A204.1 (cell line): ENCODE results near the gene LAPTM5.

Experiments
- FAIRE-seq: peaks from 2 replicates; lab custom pipeline; 2012; peaks lifted over from hg19 to GRCh38; lab: Jason Lieb, UNC

The LAPTM5 gene

GRCh38 chr1:30741239-30741894 lies 16.2 kb downstream of the LAPTM5 start:
- FAIRE-seq, result no peak

DNA sequence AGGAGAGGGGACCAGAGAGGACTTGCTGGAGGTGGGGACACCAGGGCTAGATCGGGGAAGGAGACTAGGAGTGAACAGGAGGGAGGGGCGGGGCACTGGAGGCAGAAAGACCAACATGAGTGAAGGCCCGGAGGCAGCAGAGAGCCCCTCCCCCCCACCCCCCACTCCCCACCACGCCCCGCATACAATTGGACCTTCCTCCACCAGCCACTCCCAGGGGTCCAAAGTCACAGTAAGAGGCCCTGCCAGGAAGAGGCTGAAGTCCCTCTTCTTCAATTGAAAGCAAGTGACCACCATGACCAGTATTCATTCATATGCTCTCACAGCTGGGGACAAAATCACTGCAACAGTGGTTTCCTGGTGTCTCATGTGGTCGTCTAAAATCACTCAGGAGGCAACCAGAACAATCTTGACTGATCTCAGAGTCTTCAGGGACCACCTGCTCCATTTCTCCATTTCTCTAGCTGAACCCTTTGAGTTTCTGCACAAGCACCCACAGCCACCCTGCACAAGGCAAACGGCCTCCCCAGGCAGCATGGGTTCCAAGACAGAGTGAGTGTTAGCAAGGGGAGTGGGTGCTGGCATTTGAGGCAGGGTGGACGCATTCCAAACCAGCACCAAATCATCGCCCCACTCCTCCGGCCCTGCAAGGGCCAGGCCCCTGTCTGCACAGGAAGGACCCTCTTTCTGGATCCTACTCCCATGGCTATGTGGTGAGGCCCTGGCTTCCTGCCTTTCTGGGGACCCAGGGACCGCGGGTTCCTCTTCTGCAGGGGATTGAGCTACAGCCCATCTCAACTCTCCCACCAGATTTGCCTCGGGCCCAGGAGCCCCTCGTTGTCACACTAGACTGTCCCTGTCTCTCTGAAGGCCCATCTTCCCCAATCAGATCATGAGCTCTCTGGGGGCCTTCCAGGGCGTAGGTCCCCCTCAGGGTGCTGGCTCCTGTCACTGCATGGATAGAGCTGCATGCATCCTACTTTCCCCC lies 17.0 kb downstream of the LAPTM5 start:
- no peak for FAIRE-seq

- no peak for FAIRE-seq
Measured at GRCh38 chr1:30739601-30740000, 18.0 kb downstream of the LAPTM5 start.

GRCh38 chr1:30738715-30739559 lies 18.6 kb downstream of the LAPTM5 start:
- no peak for FAIRE-seq

- no peak for FAIRE-seq
Measured at GRCh38 chr1:30738040-30738714, 19.4 kb downstream of the LAPTM5 start.

- no peak for FAIRE-seq
Measured at GRCh38 chr1:30737357-30738039, 20.1 kb downstream of the LAPTM5 start.

GRCh38 chr1:30735668-30736498 lies 21.7 kb downstream of the LAPTM5 start:
- no peak for FAIRE-seq

DNA sequence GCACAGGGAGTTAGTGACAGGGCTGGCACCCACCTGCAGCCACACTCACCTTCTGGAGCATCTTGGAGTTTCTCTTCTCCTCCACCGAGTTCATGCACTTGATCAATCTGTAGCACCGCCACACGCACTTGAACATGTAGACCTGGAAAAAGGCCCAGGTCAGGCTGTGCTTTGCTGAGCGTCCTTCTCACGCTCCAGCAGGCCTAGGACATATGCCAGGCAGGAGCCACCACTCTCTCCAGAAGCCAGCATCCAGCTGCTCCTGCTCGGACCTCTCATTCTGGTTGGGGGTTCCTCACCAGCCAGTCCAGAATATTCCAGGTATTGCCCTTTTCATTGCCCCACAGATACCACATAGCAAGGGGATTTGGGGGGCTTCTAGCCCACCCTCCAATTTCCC lies 22.4 kb downstream of the LAPTM5 start:
- FAIRE-seq, result no peak

DNA sequence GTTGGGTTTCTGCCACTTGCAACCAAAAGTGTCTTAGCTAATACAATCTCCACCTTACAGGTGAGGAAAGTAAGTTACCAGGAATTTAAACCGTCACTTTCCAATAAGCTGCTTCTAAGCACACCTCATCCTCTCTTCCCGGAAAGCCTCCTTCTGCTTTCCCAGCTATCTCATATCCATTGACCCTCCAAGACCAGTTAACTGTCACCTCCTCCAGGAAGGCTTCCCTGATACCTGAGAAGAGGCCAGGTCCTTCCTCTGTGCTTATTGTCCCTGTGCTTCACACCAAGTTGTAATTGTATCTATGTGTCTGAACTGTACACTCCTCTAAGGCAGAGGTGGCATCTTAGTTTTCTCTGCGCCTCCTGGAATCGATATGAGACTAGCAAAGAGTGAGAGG lies 23.0 kb downstream of the LAPTM5 start:
- FAIRE-seq, result no peak

DNA sequence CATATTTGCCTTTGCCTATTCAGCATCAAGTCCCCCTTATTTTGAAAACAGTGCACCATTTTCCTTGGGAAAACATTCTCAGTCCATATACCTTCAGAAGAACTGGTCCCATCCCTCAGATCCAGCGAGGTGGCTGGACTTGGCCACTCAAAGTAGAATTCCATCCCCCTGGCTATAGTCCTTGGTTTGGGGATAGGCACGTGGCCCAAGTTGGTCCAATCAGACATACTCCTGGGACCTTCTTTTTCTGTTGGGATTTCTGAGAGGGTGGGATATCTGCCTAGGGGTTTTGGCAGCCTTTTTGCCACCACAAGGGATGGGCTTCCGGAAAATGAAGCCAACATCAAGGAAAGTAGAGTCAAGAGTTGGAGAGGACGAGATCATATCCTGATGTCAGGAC lies 23.5 kb downstream of the LAPTM5 start:
- FAIRE-seq, result no peak

- no peak for FAIRE-seq
Measured at GRCh38 chr1:30733493-30733892, 24.1 kb downstream of the LAPTM5 start.

DNA sequence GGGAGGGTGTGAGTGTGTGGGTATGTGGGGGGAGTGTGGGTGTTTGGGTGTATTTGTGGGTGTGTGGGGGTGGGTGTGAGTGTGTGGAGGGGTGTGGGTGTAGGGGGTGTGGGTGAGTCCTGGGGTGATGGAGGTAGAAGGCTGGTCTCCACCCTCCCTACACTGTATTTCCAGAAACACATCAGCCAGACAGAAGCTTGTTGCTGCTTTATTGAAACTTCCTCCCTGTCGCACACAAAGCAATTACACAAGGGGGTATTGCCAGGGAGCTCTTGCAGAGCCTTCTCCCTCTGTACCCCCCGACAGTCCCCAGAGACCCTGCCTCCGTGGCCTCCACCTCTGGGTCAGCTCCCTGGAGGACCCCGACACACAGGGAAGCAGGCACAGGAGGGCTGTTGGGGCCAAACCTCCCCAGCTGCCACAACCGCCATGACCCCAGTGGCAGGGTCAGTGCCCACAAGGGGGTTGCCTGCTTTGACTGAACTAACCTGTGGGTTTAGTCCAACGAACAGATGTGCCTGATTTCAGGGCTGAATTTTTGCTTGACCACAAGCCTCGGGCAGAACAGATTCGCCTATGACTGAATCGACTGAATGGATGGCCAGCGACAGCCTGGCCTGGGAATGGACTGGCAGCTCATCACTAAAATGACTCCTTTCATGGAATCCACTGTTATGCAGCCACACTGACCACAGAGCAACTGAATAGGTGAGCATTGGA lies 25.1 kb downstream of the LAPTM5 start:
- FAIRE-seq, result no peak

DNA sequence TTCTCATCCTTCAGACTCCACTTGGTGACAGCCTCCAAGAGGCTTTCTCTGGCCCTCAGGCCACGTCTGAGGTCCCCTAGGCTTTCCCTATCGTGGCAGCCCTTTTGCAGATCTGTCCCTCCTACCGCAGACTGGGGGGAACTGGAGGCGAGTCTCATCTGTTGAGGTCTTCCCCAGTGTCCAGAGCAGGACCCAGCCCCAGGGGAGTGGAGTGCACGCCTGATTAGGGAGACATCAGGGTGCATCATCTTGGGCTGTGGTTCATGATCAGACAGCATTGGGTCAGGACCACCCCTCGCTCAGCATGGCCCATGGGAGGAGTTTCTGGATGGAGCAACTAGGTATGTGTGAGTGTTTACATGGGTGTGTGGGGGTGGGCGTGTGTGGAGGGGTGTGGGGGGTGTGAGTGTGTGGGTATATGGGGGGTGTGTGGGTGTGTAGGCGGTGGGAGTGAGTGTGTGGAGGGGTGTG lies 25.7 kb downstream of the LAPTM5 start:
- no peak for FAIRE-seq

DNA sequence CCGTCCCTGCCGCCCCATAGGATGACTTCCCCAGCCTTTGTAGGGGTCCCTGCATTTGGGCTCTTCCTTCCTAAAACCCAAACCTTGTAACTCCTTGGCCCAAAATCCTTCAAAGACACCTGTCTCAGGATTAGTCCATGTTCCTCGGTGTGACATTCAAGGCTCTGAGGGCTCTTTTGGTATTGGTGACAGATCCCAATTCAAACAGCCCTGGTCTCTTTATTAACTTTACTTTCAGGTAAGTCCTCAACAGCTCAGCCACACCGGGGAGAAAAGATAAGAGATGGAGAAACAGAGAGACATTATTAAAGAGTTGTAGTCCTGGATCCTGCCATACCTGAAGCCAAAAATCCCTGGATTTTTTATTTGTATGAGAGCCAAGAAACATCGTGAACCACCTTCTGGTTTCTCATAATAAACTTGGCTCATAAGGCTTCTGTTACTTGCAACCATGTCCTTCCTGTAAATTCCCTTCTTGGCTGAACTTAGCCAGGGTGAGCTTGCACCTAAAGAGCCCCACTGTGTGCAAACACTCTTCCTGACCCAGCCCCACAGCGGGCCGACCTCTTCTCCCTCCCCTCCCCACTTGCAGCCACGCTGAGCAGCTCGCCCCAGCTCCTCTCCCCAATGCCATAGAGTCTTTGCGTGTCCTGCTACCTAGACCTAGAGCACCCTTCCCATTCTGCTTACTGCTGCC lies 26.3 kb downstream of the LAPTM5 start:
- no peak for FAIRE-seq

DNA sequence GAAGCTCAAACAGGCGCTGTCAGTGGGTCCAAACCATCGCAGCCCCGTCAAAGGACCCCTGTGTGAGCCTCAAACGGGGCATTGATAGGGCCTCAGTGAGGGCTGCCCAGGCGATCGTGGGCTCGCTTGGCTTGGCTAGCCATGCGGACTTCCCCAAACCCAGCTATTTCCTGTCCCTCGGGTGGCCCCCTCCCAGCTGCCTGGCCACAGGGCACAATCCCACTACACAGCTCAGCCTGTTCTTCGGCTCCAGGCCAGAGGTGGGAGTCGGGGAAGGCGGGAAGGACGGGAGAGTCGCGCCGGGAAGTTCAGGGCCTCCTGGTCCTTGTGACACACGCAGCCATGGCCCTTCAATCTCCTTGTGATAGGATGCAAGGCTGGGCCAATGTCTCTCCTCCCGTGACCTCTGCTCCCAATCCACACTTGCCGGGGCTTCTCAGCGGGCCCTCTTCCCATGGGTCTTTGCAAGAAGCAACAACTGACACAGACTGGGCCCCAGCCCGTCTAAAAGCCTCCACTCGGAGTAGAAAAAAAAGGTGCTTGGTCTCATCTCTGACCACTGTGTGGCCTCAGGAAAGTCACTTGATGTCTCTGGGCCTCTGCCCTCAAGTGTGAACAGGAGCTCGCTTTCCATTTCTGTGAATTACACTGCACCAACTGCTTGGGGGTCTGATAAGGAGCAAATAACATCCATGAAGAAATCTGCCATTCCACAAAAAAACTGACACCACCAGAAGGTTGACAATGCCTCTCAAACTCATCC lies 27.0 kb downstream of the LAPTM5 start:
- FAIRE-seq, result no peak

DNA sequence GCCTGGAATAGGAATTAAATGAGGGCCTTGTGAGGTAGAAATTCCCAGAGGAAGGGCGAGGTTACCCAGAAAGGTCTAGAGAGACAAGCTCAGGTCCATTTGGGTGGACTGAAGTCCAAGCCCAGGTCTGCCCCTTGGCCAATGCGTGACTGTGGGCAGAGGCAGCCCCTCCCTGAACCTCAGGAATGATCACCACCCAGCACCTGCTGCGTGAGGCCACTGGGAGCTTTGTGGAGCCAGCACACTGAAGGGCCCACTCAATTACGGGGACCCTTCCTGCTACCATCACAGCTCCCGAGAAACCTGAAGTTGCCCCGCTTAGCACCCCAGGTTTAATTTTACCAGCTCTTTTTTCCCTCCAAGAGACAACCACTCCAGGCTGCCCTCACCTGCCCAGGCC lies 27.7 kb downstream of the LAPTM5 start:
- no peak for FAIRE-seq

- no peak for FAIRE-seq
Measured at GRCh38 chr1:30728832-30729638, 28.5 kb downstream of the LAPTM5 start.
